ENCODE results near the gene TRIM49.
"Not testable (repeated sequence)": the region's sequence is repeated elsewhere in the genome, so short reads cannot be mapped to it uniquely, and the experiment has no call there.

Gene TRIM49, protein sequence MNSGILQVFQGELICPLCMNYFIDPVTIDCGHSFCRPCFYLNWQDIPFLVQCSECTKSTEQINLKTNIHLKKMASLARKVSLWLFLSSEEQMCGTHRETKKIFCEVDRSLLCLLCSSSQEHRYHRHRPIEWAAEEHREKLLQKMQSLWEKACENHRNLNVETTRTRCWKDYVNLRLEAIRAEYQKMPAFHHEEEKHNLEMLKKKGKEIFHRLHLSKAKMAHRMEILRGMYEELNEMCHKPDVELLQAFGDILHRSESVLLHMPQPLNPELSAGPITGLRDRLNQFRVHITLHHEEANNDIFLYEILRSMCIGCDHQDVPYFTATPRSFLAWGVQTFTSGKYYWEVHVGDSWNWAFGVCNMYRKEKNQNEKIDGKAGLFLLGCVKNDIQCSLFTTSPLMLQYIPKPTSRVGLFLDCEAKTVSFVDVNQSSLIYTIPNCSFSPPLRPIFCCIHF

DNA sequence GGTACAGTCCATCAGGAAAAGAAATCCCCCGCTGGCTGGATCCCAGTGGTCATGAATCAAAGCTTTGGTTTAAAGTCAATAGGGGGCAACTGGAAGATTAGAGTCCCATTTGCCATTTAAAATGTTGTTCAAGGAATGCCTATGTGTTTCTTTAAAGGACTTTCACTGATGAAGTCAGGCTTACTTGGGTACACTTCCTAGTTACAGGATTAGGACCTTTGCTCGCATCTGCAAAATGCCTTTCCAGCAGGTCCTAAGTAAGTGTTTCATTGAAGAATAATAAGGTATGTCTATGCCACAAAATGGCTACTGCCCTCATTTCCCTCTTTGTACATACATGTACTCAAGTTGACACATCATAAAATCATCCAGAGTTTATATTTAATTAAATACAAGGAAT lies at the start of gene TRIM49:
Gene TRIM49, minus strand, starts transcription at position 101 of the 400 bp plus-strand sequence. CDS start 4,106 bp downstream, outside the sequence.
- not testable (repeated sequence) for FAIRE-seq

DNA sequence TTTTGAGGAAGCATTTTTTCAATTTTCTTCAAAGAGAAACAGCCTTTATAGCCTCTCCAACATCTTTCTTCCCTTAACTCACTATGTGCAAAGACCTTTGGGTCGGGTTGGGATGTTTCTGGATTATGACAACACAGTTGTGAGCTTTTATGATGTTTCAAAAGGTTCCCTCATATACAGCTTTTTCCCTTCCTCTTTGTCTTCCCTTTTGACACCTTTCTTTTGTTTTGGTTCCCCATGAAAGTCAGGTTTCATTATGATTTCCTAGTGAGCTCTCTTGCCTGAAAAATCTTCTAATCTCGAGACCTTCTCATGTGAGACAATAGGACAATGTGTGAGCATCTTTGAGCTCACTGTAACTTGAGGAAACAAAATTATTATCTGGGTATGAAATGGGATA lies 18.3 kb upstream of the TRIM49 start:
- FAIRE-seq, result not testable (repeated sequence)

DNA sequence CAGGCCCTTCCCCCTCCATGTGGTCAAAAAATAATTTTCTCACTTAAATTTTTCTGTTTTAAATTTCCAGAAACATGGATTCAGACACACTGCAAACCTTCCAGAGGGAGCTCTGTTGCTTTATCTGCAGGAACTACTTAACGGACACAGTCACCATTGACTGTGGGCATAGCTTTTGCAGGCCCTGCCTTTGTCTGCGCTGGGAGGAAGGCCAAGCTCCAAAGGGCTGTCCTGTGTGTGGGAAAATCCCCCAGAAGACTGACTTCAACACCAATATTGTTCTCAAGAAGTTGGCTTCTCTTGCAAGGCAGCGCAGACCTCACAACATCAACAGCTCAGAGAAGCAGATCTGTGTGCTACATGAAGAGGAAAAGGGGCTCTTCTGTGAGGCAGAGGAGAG lies 11.6 kb upstream of the TRIM49 start:
- not testable (repeated sequence) for FAIRE-seq

DNA sequence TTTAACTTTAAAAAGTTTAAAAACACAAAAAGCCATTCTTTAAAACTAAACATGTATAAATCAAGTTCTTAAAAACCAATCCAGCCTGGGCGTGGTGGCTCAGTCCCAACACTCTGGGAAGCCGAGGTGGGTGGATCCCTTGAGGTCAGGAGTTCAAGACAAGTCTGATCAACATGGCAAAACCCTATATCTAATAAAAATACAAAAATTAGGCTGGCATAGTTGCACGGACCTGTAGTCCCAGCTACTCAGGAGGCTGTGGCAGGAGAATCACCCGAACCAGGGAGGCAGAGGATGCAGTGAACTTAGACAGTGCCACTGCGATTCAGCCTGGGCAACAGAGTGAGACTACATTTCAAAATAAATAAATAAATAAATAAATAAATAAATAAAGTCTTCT lies 5.2 kb upstream of the TRIM49 start:
- not testable (repeated sequence) for FAIRE-seq

DNA sequence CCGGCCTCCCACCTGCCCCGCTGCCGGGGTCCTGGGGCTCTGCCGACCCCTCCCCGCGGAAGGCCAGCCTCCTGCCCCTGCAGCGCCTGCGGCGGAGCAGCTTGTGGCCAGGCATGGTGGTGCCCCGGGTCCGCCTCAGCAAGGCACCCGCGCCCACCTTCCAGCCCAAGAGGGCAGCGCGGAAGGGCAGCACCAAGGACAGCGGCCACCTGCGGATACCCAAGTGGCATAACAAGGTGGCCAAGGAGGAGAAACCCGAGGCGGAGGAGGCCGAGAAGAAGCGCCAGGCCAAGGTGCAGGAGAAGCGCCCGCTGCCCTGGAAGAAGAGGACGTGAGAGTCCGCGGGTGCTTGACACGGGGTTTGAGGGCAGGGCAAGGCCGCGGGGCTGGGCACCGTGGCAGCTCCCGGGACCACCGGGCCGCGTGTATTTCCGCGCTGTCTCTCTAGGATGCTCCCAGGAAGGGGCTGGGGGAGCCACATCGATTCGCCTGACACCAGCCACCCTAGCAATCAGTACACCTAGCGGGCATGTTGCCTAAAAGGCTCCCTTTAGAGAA lies 20.8 kb downstream of the TRIM49 start:
- FAIRE-seq, result not testable (repeated sequence)

DNA sequence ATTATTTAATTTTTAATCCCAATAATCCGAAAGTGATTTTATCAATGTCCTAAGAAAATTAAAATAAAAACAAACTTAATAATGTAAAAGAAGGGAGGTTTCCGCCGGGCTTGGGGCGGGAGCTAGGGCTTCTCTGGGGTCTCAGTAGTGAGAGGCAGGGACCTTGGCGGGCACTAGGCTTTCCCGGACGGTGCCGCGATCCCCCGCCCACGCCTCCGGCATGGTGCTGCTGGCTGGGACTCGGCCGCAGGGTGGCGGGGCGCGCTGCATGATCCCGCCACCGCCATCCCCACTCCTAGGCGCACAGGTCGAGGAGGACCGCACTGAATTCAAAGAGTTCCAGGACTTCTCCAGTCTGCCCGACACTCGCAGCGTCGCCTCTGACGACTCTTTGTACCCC lies 22.6 kb downstream of the TRIM49 start:
- FAIRE-seq, result not testable (repeated sequence)

DNA sequence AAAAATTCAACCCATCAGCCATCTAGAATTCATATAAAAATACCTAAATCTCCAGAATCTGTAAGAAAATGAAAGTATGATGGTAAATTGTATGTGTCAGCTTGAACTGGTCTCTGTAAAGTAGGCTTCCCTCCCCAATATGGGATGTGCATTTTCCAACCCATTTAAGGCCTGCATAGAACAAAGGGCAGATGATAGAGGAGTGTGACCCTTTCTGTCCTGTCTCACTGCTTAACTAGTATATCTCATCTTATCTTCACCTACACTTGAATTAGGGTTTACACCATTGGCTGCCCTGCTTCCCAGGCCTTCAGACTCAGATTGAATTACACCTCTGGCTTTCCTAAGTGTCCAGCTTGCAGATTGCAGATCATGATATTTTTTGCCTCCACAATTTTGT lies 57.6 kb downstream of the TRIM49 start:
- not testable (repeated sequence) for FAIRE-seq
